ENCODE results near the gene NOXO1.
A peak's percentile ranks its signal among the peaks of the same experiment; 100 is the strongest.

NOXO1 gene

DNA sequence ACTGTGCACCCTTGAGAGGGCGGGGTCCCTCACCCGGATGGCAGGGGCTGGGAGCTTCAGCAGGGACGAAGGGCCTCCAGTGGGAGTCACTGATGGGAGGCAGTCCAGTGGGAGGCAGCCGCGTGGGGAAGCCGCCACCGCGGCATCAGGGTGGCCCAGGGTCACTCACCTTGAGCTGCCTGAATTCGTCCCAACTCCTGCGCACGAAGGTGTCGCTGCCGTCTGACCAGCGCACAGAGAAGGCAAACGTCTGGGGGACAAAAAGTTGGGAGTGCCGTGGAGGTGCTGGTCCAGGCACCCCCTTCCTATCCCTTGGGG is 540 bp downstream of the NOXO1 start:
- Mint-ChIP-seq H3K4me3 (peak overlapping the region in 1 of 3 experiments; percentile 20), H3K27ac (no peak overlapping the region), H3K27me3 (ENCODE audit: low read depth) (peaks cover 51% of the 10 kb centered on the region), H3K36me3 (ENCODE audit: low read depth) (peaks cover 3% of the 10 kb centered on the region), H3K9me3 (no peaks in the 10 kb centered on the region), H3K4me1 (peaks cover 25% of the 10 kb centered on the region)
- TF ChIP-seq, protein P1, sequence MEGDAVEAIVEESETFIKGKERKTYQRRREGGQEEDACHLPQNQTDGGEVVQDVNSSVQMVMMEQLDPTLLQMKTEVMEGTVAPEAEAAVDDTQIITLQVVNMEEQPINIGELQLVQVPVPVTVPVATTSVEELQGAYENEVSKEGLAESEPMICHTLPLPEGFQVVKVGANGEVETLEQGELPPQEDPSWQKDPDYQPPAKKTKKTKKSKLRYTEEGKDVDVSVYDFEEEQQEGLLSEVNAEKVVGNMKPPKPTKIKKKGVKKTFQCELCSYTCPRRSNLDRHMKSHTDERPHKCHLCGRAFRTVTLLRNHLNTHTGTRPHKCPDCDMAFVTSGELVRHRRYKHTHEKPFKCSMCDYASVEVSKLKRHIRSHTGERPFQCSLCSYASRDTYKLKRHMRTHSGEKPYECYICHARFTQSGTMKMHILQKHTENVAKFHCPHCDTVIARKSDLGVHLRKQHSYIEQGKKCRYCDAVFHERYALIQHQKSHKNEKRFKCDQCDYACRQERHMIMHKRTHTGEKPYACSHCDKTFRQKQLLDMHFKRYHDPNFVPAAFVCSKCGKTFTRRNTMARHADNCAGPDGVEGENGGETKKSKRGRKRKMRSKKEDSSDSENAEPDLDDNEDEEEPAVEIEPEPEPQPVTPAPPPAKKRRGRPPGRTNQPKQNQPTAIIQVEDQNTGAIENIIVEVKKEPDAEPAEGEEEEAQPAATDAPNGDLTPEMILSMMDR (IDR thresholded peaks at IDR 0.05; ENCODE audit: unreplicated experiment in 3 of 3): no peak

GRCh38 chr16:1980030-1980769 is 1.1 kb downstream of the NOXO1 start:
- Mint-ChIP-seq H3K27ac (no peak overlapping the region), H3K36me3 (ENCODE audit: low read depth) (peaks cover 3% of the 10 kb centered on the region), H3K4me3 (peak overlapping the region in 1 of 3 experiments; percentile 20), H3K27me3 (ENCODE audit: low read depth) (peaks cover 51% of the 10 kb centered on the region), H3K4me1 (peaks cover 25% of the 10 kb centered on the region), H3K9me3 (no peaks in the 10 kb centered on the region)
- TF ChIP-seq, protein P1 (IDR thresholded peaks at IDR 0.05; ENCODE audit: unreplicated experiment in 3 of 3): no peak

DNA sequence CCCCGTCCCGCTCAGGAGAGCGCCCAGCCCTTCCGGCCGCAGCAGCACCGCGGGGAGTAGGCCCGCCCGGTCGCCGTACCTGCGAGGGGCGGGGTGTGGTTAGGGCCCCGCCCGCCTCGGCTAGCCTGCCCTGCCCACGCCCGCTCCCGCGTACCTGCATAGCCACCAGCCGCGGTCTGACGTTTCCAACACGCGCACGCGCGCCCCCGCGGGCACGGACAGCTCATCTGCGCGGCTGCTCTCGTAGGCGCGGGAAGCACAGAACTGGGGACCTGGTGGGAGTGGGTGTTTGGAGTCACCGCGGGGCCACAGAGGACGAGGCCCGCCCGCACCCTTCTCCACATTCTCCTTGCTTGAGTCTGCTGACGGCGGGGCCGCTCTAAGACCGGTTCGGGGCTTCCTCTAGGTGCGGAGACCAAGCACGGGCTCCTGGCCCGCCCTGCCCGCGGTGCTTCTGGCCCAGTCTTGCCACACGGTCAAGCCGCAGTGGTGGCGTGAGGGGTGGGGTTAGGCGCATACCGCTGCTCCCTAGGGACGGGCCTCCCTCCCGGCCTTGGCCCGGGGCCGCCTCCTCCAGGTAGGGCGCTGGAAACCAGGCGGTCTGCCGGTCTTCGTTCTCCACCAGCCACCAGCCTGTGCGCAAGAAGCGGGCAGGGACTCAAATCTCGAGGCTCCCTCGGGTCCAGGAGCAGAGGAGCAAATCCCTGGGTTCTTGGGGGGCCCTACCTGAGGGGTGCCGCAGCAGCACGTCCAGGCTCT is 1.8 kb downstream of the NOXO1 start:
- Mint-ChIP-seq H3K36me3 (ENCODE audit: low read depth) (peaks cover 3% of the 10 kb centered on the region), H3K9me3 (no peaks in the 10 kb centered on the region), H3K4me3 (no peak overlapping the region), H3K4me1 (peaks cover 18% of the 10 kb centered on the region), H3K27ac (no peak overlapping the region), H3K27me3 (ENCODE audit: low read depth) (peaks cover 51% of the 10 kb centered on the region)
- TF ChIP-seq, protein P1 (IDR thresholded peaks at IDR 0.05; ENCODE audit: unreplicated experiment in 3 of 3): no peak

DNA sequence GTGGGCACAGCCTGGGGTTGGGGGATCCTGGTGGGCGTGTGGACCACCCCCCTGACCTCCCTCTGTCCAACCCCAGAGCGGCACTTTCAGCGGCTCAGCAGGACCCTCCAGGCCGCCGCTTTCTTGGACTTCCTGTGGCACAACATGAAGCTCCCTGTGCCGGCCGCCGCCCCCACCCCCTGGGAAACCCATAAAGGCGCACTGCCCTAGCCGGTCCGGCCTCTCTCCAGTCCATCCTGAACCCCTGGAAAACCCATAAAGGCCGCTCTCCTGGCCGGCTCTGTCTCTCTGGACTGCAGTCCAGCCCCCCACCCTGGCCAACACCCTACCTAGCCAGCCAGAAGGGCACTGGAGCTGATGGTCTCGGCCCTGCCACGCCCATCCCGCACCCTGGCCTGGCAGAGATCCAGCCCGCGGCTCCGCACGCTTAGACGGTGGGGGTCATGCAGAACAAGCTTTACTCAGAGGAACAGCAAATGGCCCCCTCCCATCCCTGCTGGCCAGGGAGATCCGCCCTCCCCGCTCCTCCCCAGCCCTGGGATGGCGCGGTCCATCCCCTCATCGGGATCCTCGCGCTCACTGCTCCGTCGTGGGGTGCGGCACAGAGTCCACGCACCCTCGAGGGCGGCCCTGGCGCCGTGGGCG is 2.7 kb downstream of the NOXO1 start:
- Mint-ChIP-seq H3K4me3 (no peak overlapping the region), H3K27ac (no peak overlapping the region), H3K9me3 (no peaks in the 10 kb centered on the region)

GRCh38 chr16:1977875-1978268 is 3.4 kb downstream of the NOXO1 start:
- H3K27ac Mint-ChIP-seq: no peak overlapping the region
- no peak overlapping the region for H3K4me3 Mint-ChIP-seq
- H3K4me1 Mint-ChIP-seq: peaks cover 16% of the 10 kb centered on the region
- peaks cover 3% of the 10 kb centered on the region for H3K36me3 Mint-ChIP-seq (ENCODE audit: low read depth)
- peaks cover 45% of the 10 kb centered on the region for H3K27me3 Mint-ChIP-seq (ENCODE audit: low read depth)
- TF ChIP-seq, protein P1 (IDR thresholded peaks at IDR 0.05; ENCODE audit: unreplicated experiment in 3 of 3): no peak
- H3K9me3 Mint-ChIP-seq: no peaks in the 10 kb centered on the region

More for the DNA sequence above, 2.7 kb downstream of the NOXO1 start:
- TF ChIP-seq, protein P1 (IDR thresholded peaks at IDR 0.05; ENCODE audit: unreplicated experiment in 3 of 3): no peak
- Mint-ChIP-seq H3K36me3 (ENCODE audit: low read depth) (peaks cover 3% of the 10 kb centered on the region), H3K27me3 (ENCODE audit: low read depth) (peaks cover 51% of the 10 kb centered on the region), H3K4me1 (peaks cover 18% of the 10 kb centered on the region)

Measured in nephron (organoid).